NCI-H446 treated with DMSO at 0.1 percent for 48 hours (cell line): ENCODE measurements around the gene ZNRF4.
"Not testable (repeated sequence)": the region's sequence is repeated elsewhere in the genome, so short reads cannot be mapped to it uniquely, and the experiment has no call there.

Experiments used
- DNase-seq: peaks from one replicate; lab custom pipeline; 2025; lab: John Stamatoyannopoulos, UW

The ZNRF4 gene

DNA sequence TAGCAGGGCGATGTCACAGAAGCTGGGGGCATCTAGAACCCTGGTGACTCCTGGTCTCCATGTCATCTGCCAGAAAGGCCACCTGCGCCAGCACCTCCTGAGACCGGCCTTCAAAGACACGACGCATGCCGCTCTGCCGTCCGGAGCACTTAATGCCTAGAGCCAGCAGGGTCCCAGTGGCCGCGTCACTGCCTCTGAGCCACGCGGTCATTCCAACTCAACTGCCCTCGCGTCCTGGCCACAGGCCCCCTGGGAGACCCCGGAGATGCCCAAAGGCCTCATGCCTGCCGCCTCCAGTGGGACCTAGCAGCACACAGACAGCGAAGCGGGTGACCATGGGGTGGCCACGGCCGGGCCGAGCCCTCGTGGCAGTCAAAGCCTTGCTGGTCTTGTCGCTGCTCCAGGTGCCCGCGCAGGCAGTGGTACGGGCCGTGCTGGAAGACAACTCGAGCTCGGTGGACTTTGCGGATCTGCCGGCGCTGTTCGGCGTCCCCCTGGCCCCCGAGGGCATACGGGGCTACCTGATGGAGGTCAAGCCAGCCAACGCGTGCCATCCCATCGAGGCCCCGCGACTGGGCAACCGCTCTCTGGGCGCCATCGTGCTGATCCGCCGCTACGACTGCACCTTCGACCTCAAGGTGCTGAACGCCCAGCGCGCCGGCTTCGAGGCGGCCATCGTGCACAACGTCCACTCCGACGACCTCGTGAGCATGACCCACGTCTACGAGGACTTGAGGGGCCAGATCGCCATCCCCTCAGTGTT lies at the start of gene ZNRF4:
ZNRF4 (plus strand) TSS at position 51 of the 763 bp plus-strand sequence; CDS start at position 126, 75 bp downstream.
- DNase-seq = no peak

DNA sequence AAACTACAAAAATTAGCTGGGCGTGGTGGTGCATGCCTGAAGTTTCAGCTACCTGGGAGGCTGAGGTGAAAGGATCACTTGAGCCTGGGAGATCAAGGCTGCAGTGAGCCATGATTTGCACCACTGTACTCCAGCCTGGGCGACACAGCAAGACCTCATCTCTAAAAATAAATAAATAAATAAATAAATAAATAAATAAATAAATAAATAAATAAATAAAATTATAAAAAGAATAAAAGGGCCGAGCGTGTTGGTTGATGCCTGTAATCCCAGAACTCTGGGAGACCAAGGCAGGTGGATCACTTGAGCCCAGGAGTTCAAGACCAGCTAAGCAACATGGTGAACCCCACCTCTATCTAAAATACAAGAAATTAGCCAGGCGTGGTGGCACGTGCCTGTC lies 49.0 kb upstream of the ZNRF4 start:
- not testable (repeated sequence) for DNase-seq

DNA sequence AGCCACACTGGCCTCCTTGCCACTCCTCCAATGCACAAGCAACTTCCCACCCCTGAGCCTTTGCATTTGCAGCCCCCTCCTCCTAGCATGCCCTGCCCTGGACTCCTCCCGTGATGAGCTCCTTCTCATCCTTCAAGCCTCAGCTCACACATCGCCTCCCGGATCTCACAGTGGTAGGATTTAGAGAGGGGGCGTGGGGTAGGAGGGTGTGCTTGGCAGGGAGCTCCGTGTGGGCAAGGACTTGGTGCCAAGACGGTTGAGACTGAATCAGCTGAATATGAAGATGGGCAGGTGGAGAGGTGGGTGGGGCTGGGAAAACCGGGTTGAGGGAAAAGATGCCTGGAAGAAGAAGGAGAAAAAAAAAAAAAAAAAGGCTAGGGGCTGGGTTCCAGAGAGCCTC lies 48.4 kb upstream of the ZNRF4 start:
- DNase-seq = no peak

DNA sequence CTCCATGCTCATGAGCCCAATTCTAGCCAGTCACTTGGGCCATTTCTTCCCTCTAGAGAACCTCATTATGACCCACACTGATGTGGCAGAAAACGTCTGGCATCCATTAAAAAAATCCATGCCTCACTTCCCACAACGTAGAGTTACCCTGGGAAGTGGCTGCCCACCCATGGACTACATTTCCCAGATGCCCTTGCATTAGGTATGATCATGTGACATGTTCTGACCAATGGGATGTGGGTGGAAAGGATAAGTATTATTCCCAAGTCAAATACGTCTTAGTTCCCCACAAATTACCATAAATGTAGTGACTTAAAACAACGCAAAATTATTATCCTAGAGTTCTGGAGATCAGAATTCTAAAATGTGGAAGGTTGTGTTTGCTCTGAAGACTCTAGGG lies 47.9 kb upstream of the ZNRF4 start:
- DNase-seq = peak; percentile 2

GRCh38 chr19:5417495-5418436 lies 37.5 kb upstream of the ZNRF4 start:
- no peak for DNase-seq

DNA sequence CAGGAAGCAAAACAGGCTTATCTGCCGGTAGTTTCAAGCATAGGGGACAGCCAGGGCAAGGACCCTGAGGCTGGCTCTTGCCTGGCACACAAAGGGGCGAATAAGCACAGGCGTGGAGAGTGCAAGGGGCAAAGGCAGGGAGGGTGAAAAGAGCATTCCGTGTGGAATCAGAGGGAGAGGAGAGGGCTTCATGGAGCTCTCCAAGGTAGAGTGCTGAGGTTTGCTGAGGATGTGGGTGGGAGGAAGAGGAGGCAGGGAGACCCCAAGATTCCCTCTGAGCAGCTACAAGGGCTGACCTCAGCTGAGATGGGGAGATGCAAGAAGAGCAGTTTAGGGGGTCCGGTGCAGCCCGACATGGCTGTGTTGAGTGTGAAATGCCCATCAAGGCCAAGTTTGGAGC lies 36.5 kb upstream of the ZNRF4 start:
- DNase-seq = no peak

- no peak for DNase-seq
Measured at GRCh38 chr19:5420953-5421352, 34.3 kb upstream of the ZNRF4 start.

- no peak for DNase-seq
Measured at GRCh38 chr19:5423567-5424125, 31.6 kb upstream of the ZNRF4 start.

DNA sequence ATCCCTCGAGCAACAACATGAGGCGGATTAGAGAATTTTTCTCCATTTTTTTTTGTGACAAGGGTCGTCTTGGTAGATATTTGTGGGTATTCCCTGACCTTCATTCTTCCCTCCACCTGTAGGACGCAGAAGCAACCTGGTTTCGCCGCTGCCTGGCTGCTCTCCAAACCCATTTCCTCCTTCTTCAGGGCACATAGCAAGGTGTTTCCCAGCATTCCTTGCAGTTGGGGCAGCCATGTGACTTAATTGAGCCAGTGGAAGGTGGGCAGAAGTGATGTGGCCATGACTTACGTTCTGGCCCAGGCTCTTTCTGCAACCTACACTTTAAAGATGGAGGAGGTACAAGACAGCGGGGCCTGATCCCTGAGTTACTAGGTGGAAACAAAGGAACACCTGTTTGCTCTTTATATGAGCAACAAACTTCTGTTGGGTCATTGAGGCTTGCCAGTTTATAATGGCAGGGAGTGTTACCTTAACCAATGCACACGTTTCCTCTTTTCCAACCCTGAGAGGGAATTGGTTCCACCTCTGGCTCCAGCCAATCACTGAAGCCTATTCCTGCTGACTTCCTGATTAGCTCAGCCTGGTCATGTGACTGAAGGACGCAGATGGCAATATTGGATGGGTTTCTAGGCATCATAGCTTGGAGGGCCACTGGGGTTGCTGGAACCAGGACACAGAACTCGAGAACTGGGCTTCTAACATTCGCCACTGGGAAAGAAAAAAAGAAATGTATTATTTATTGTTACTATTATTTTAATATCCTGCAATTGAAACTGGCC lies 30.8 kb upstream of the ZNRF4 start:
- no peak for DNase-seq

DNA sequence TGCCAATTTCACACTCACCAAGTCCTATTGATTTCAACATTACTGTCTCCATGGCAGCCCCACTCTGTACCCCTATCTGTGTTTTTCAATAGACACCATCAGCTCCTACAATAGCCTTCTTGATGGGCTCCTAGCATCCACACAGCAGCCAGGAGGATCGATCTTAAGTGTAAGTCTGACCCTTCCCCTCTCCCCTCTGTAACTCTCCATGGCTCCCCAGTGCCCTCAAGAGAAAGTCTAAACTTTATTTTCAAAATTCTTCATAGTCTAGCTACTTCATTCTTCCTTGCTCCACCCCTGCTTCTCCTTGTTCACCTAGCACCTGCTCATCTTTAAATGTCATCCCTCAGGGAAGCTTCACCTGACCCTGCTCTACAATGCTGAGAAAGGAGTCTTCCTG lies 30.0 kb upstream of the ZNRF4 start:
- DNase-seq = no peak

GRCh38 chr19:5430237-5430636 lies 25.0 kb upstream of the ZNRF4 start:
- DNase-seq = no peak

DNA sequence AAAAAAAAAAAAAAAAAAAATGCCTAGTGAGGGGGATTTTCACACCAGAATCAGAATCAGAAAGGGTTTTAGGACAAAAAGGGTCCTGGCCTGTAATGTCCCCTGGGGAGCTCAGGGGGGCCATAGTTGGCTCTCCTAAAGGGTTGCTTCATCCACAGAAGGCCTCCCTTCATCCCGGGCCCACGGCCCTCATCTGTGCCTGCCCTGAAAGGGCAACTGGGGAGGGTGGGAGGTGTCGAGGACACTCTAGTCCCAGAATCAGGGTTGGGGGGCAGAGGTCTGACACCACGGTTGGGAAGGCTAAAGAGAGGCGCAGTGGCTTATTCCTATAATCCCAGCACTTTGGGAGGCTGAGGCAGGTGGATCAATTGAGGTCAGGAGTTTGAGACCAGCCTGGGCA lies 22.5 kb upstream of the ZNRF4 start:
- DNase-seq = no peak

GRCh38 chr19:5434351-5434917 lies 20.8 kb upstream of the ZNRF4 start:
- no peak for DNase-seq

GRCh38 chr19:5434970-5435641 lies 20.1 kb upstream of the ZNRF4 start:
- DNase-seq = no peak

DNA sequence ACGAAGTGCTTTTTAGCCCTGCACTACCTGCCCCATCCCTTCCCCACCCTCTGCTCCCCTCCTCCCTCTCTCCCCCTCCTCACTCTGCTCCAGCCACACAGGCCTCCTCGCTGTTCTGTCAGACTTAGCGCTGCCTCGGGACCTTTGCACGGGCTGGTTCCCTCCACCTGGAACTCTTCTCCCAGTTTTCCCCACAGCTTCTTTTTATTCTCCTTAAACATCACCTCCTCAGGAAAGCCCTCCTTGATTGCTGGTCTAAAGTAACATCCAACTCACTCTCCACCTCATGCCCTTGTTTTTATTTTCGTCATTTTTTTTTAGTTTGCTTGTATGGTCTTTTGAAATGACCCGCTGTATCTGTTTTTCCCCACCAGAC lies 19.6 kb upstream of the ZNRF4 start:
- DNase-seq = no peak

GRCh38 chr19:5436106-5436947 lies 18.9 kb upstream of the ZNRF4 start:
- peak; percentile 85 for DNase-seq

DNA sequence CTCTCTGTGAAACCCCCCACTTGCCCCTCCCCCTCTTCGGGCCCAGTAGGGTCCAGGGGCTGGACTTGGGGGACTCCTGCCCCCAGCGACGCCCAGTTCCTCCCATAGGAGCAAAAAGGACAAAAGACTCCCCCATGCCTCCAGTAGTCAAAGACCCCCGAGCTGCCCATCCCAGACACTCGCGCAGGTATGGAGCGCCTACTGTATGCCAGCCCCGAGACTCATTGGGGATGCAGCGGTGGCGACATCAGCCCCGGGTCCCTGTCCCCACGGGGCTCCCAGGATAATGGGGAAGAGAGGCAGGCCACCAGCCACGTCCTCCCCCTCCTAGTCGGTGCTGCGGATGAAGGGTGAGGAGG lies 18.3 kb upstream of the ZNRF4 start:
- no peak for DNase-seq

DNA sequence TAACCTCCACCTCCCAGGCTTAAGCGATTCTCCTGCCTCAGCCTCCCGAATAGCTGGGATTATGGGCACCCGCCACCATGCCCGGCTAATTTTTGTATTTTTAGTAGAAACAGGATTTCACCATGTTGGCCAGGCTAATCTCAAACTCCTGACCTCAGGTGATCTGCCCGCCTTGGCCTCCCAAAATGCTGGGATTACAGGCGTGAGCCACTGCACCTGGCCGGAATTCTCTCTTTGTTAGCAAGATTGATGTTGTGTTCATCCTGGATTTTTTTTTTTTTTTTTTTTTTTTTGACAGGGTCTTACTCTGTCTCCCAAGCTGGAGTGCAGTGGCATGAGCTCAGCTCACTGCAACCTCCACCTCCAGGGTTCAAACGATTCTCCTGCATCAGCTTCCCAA lies 16.5 kb upstream of the ZNRF4 start:
- not testable (repeated sequence) for DNase-seq

DNA sequence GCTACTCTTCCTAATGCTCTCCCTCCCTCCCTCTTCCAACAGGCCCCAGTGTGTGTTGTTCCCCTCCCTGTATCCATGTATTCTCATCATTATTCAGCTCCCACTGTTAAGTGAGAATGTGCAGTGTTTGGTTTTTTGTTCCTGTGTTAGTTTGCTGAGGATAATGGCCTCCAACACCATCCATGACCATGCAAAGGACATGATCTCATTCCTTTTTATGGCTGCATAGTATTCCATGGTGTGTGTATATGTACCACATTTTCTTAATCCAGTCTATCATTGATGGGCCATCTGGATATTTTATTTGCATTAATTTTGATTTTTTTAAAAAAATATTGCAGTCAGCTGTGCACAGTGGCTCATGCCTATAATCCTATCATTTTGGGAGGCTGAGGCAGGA lies 15.8 kb upstream of the ZNRF4 start:
- DNase-seq = no peak

DNA sequence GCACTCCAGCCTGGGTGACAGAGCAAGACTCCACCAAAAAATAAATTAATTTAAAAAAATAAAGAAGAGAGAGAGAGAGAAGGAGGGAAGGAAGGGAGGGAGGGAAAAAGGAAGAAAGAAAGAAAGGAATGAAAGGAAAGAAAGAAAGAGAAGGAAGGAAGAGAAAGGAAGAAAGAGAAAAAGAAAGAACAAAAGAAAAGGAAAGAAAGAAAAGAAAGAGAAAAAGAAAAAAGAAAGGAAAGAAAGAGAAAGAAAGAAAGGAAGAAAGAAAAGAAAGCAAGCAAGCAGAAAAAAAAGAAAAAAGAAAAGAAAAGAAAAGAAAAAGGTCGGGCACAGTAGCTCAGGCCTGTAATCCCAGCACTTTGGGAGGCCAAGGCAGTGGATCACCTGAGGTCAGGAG lies 14.9 kb upstream of the ZNRF4 start:
- no peak for DNase-seq
